CD4-positive, CD25-positive, alpha-beta regulatory T cell (primary cell): Measurements from ENCODE around the gene DPT. TPM values are rescaled to one million over a fixed set of nuclear protein-coding genes. Genes with fewer than 3 reads are reported as not detected.

ENCODE experiments used
- ATAC-seq, 2 donors: fragments of 150-1000 bp; cut with Tn5 transposase; one replicate each; pipeline ENCODE4 v1.10.0; 2021; ENCODE audit warnings: low read depth in 2 of 2, moderate number of reproducible peaks in 2 of 2, moderate library complexity in 1 of 2
- DNase-seq, 3 donors: peaks; one replicate each; pipeline versions ENCODE4 v3.0.0 to v3.0.0-alpha.2; 2012 to 2022; ENCODE audit warnings: mixed read lengths in 1 of 3
- H3K27ac ChIP-seq: one replicate; pipeline ENCODE4 v1.7.0; 2013; ENCODE audit warnings: mild to moderate bottlenecking, low read length; ENCODE audit not compliant: insufficient read depth, poor library complexity, severe bottlenecking
- H3K27me3 ChIP-seq: one replicate; pipeline ENCODE4 v1.7.0; 2013; ENCODE audit warnings: low read length; ENCODE audit not compliant: control insufficient read depth, insufficient read depth
- H3K36me3 ChIP-seq: one replicate; pipeline ENCODE4 v1.7.0; 2013; ENCODE audit warnings: mild to moderate bottlenecking, low read length, moderate library complexity; ENCODE audit not compliant: control insufficient read depth, insufficient read depth
- H3K4me1 ChIP-seq: 2 replicates; pipeline ENCODE4 v1.7.0; 2013; ENCODE audit warnings: mild to moderate bottlenecking, low read length; ENCODE audit not compliant: insufficient read depth, control insufficient read depth, poor library complexity, severe bottlenecking
- H3K4me3 ChIP-seq: one replicate; pipeline ENCODE4 v1.7.0; 2013; ENCODE audit warnings: low read depth, mild to moderate bottlenecking, low read length, moderate library complexity
- H3K9me3 ChIP-seq, 2 experiments: 1 replicate in 1 of 2; 2 replicates in 1 of 2; pipeline ENCODE4 v1.7.0; 2013; ENCODE audit warnings: low read length in 2 of 2, mild to moderate bottlenecking in 1 of 2, moderate library complexity in 1 of 2; ENCODE audit not compliant: control insufficient read depth in 2 of 2
- H3K27ac Mint-ChIP-seq, 3 donors: one replicate each; pipeline ENCODE4 v1.8.0; 2020 to 2022; ENCODE audit warnings: mild to moderate bottlenecking in 3 of 3, mixed read lengths in 3 of 3, moderate library complexity in 2 of 3
- H3K27me3 Mint-ChIP-seq: one replicate; pipeline ENCODE4 v1.8.0; 2022; ENCODE audit warnings: mild to moderate bottlenecking, mixed read lengths
- H3K36me3 Mint-ChIP-seq: one replicate; pipeline ENCODE4 v1.8.0; 2020; ENCODE audit warnings: mixed read lengths
- H3K4me1 Mint-ChIP-seq, 4 donors: one replicate each; pipeline ENCODE4 v1.8.0; 2020 to 2022; ENCODE audit warnings: mixed read lengths in 4 of 4, mild to moderate bottlenecking in 1 of 4
- H3K4me3 Mint-ChIP-seq, 4 donors: one replicate each; pipeline ENCODE4 v1.8.0; 2020 to 2022; ENCODE audit warnings: mild to moderate bottlenecking in 4 of 4, mixed read lengths in 4 of 4, moderate library complexity in 3 of 4
- H3K9me3 Mint-ChIP-seq, 7 donors: one replicate each; pipeline ENCODE4 v1.8.0; 2020 to 2022; ENCODE audit warnings: mixed read lengths in 7 of 7, mild to moderate bottlenecking in 3 of 7, moderate library complexity in 2 of 7
- polyA plus RNA-seq, 4 donors: library from polyadenylated mRNA; unstranded; fragments of 300-500 nt; fragmentation: Illumina TruSeq; gene quantifications; one replicate each; pipeline ENCODE4 v1.2.3, GENCODE V29; 2021
- total RNA-seq: library from RNA; stranded (reverse); gene quantifications from one replicate; pipeline ENCODE4 v1.2.3, GENCODE V29; 2022

The DPT gene
- total and polyA plus RNA-seq, 5 donors from 2014 or later, result not detected

- H3K27me3 ChIP-seq, result peaks cover 1% of the 10 kb centered on the region
- H3K4me3 Mint-ChIP-seq, result no peak overlapping the region
- no peaks in the 10 kb centered on the region for H3K36me3 Mint-ChIP-seq
- DNase-seq, result no peak
- H3K9me3 Mint-ChIP-seq, result no peaks in the 10 kb centered on the region
- no peak overlapping the region for H3K4me3 ChIP-seq
- H3K27me3 Mint-ChIP-seq, result peaks cover 9% of the 10 kb centered on the region
- H3K4me1 ChIP-seq, result no peaks in the 10 kb centered on the region
- ATAC-seq, result no peak
- H3K36me3 ChIP-seq, result no peaks in the 10 kb centered on the region
- no peak overlapping the region for H3K27ac ChIP-seq
- no peak overlapping the region for H3K27ac Mint-ChIP-seq
- no peaks in the 10 kb centered on the region for H3K4me1 Mint-ChIP-seq
- H3K9me3 ChIP-seq, result no peaks in the 10 kb centered on the region
These were observed 20.2 kb downstream of the DPT start for GRCh38 chr1:168708698-168709404.

DNA sequence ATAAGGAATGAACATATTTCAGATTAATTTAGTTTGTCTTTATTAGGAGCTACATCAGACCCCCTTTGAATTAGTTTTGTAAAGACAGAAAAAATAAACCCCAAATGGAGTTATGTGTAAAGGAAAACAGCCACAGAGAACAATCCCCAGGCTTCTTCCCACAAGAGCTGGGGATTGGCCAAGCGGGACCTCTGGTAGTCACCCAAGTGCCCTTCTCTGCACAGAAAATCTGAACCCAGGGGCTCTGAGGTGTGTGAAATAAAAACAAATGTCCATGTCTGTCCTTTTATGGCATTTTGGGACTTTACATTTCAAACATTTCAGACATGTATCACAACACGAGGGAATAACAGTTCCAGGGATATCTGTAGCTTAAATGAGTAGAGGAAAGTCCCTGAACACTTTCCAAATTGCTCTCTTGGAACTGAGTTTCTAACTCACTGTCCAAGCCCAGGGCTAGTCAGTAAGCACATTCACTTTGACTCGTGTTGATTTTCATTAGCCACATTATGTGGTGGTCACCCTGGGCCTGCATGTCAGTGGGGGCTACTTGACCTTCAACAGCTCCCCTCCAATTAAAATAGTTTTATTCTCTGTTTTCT lies 22.5 kb downstream of the DPT start:
- no peaks in the 10 kb centered on the region for H3K36me3 ChIP-seq
- H3K9me3 ChIP-seq, result no peaks in the 10 kb centered on the region
- ATAC-seq (no peak), DNase-seq (no peak)
- Mint-ChIP-seq H3K27ac (no peak overlapping the region), H3K4me1 (no peaks in the 10 kb centered on the region), H3K4me3 (no peak overlapping the region), H3K9me3 (no peaks in the 10 kb centered on the region), H3K27me3 (peaks cover 9% of the 10 kb centered on the region), H3K36me3 (no peaks in the 10 kb centered on the region)
- H3K27ac ChIP-seq, result no peak overlapping the region
- H3K27me3 ChIP-seq, result peaks cover 4% of the 10 kb centered on the region
- no peak overlapping the region for H3K4me3 ChIP-seq
- no peaks in the 10 kb centered on the region for H3K4me1 ChIP-seq

DNA sequence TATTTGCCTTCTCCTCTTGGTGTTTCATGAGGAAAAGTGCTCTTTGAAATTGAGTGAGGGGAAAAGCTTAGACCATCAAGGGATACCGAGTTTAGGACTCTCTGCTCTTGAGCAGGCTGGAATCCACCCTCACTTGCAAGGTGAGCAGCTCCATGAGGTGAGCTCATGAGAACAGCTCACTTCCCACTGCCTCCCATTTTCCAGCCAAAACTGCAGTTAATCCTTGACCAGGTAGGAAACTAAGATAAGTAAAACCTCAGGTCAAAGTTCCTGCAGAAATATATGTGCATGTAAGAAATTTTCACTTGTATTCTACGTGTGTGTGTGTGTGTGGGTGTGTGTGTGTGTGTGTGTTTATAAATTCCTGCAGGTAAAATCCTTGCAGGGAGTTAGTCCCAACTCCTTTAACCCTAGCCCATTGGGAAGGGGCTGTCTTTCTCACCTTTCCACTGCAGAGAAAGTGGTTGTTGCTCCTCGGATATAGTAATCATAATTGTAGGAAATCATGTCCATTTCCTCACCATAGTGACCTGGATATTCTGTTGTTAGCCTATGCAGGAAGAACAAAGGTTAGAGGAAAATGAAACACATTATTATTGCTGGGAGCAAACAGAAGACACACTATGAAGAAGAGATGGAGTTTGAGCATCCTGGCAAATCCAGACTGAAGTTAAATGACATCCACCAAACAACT lies 28.3 kb downstream of the DPT start:
- Mint-ChIP-seq H3K36me3 (no peaks in the 10 kb centered on the region), H3K4me3 (no peak overlapping the region), H3K27me3 (peaks cover 12% of the 10 kb centered on the region), H3K27ac (no peak overlapping the region), H3K9me3 (no peaks in the 10 kb centered on the region), H3K4me1 (no peaks in the 10 kb centered on the region)
- Histone ChIP-seq H3K27me3 (peaks cover 3% of the 10 kb centered on the region), H3K4me3 (no peak overlapping the region), H3K9me3 (no peaks in the 10 kb centered on the region), H3K4me1 (no peaks in the 10 kb centered on the region), H3K36me3 (no peaks in the 10 kb centered on the region), H3K27ac (no peak overlapping the region)
- ATAC-seq (no peak), DNase-seq (no peak)

DNA sequence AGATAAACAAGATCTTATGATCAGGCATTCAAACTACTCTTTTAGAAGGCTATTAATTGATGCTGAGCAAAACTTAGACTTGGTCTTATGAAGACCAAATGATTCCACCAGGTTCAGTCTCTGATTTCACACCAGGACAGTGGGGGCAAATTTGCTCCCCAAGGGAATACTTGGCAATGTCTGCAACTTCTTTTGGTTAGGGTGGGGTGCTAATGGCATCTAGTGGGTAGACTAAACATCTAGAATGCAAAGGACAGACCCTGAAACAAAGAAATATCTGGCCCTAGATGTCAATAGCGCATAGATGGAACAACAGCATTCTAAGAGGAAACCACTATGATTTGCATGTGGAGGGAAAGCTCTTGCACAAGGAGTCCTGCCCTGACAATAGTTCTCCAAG lies 30.6 kb downstream of the DPT start:
- no peak overlapping the region for H3K27ac Mint-ChIP-seq

GRCh38 chr1:168697356-168698126 lies 31.5 kb downstream of the DPT start:
- DNase-seq (no peak), ATAC-seq (no peak)
- H3K27ac Mint-ChIP-seq, result no peak overlapping the region
- Histone ChIP-seq H3K27me3 (peaks cover 3% of the 10 kb centered on the region), H3K4me3 (no peak overlapping the region), H3K36me3 (no peaks in the 10 kb centered on the region), H3K9me3 (no peaks in the 10 kb centered on the region), H3K27ac (no peak overlapping the region), H3K4me1 (no peaks in the 10 kb centered on the region)
- H3K36me3 Mint-ChIP-seq, result no peaks in the 10 kb centered on the region
- no peak overlapping the region for H3K4me3 Mint-ChIP-seq
- H3K4me1 Mint-ChIP-seq, result no peaks in the 10 kb centered on the region
- H3K9me3 Mint-ChIP-seq, result peaks cover 0 to 2% (median 0%) of the 10 kb centered on the region in 7 donors
- H3K27me3 Mint-ChIP-seq, result peaks cover 12% of the 10 kb centered on the region

More for the DNA sequence above, 30.6 kb downstream of the DPT start:
- no peaks in the 10 kb centered on the region for H3K36me3 Mint-ChIP-seq
- H3K27me3 Mint-ChIP-seq, result peaks cover 12% of the 10 kb centered on the region
- Histone ChIP-seq H3K4me1 (no peaks in the 10 kb centered on the region), H3K4me3 (no peak overlapping the region), H3K27ac (no peak overlapping the region), H3K27me3 (peaks cover 3% of the 10 kb centered on the region), H3K36me3 (no peaks in the 10 kb centered on the region), H3K9me3 (no peaks in the 10 kb centered on the region)
- H3K4me3 Mint-ChIP-seq, result no peak overlapping the region
- ATAC-seq, result no peak
- DNase-seq, result no peak
- H3K9me3 Mint-ChIP-seq, result peaks cover 0 to 2% (median 0%) of the 10 kb centered on the region in 7 donors
- no peaks in the 10 kb centered on the region for H3K4me1 Mint-ChIP-seq

DNA sequence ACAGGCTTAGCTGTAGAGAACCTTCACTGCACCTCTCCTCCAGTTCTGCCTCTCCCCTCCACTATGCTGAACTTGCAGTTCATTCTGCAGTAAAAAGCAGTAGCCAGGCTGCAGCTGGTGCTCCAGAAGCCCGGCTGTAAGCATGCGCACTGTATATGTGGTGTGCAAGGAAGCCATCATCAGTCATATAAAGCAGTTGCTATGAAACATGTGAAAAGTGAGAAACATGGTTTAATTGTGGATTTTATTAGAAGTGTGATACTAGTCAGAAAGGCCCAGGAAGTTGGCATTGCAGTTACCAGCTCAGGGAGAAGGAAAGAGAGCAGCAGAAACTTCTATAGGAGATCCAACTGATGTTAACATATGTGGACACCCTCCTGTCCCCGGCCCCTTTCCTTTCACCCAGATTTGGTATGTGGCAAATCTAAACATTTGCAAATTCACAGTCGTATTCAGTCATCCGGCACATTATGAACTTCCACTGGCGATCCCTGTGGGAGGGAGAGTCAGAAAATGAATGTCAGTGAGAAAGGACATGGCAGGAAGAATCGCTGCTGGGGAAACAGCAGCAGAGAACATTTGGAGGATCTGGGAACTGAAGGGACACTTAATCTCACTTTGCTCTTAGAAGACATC lies 32.8 kb downstream of the DPT start:
- no peak overlapping the region for H3K4me3 ChIP-seq
- no peaks in the 10 kb centered on the region for H3K4me1 ChIP-seq
- H3K4me3 Mint-ChIP-seq, result no peak overlapping the region
- no peaks in the 10 kb centered on the region for H3K36me3 ChIP-seq
- H3K27me3 Mint-ChIP-seq, result peaks cover 12% of the 10 kb centered on the region
- ATAC-seq, result no peak
- no peak overlapping the region for H3K27ac Mint-ChIP-seq
- peaks cover 0 to 2% (median 0%) of the 10 kb centered on the region in 7 donors for H3K9me3 Mint-ChIP-seq
- H3K36me3 Mint-ChIP-seq, result no peaks in the 10 kb centered on the region
- no peaks in the 10 kb centered on the region for H3K4me1 Mint-ChIP-seq
- no peaks in the 10 kb centered on the region for H3K27me3 ChIP-seq
- no peak overlapping the region for H3K27ac ChIP-seq
- DNase-seq, result no peak
- no peaks in the 10 kb centered on the region for H3K9me3 ChIP-seq

DNA sequence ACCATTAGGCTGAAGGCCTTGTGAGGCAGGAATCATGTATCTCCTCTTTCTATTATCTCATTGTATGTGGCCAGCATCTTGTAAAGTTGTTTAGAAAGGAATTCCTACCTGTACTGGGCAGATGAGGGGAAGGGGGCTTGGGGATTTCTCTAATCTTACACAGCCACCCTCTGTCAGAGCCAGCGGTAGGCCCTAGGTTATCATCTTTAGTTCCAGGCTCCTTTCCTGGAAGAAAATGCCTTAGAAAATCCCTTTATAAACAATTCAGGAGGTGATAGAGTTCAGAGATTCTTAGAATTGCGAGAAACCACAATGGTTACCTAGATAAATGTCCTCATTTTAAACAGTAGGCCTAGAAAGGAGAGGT lies 35.2 kb downstream of the DPT start:
- H3K27ac Mint-ChIP-seq, result no peak overlapping the region
- Histone ChIP-seq H3K9me3 (no peaks in the 10 kb centered on the region), H3K27me3 (no peaks in the 10 kb centered on the region), H3K4me1 (no peaks in the 10 kb centered on the region), H3K36me3 (no peaks in the 10 kb centered on the region), H3K27ac (no peak overlapping the region), H3K4me3 (no peak overlapping the region)
- H3K9me3 Mint-ChIP-seq, result peaks cover 0 to 2% (median 0%) of the 10 kb centered on the region in 7 donors
- no peaks in the 10 kb centered on the region for H3K36me3 Mint-ChIP-seq
- peaks cover 17% of the 10 kb centered on the region for H3K27me3 Mint-ChIP-seq
- ATAC-seq, result no peak
- H3K4me3 Mint-ChIP-seq, result no peak overlapping the region
- DNase-seq, result no peak
- no peaks in the 10 kb centered on the region for H3K4me1 Mint-ChIP-seq
